A673 (cell line): Measurements from ENCODE around the gene RANBP3L.

ENCODE experiments used
- CTCF ChIP-seq: fragments of 300-800, 200-600 bp; sonication (generic); conservative IDR thresholded peaks from 2 replicates; pipeline ENCODE4 v1.5.1; 2017; ENCODE audit warnings: low read depth, mild to moderate bottlenecking, antibody characterized with exemption, low read length, moderate library complexity, mixed read lengths
- EZH2 ChIP-seq: fragments of 200-600 bp; sonication (generic); IDR thresholded peaks from 2 replicates; pipeline ENCODE4 v1.6.1; 2017; ENCODE audit warnings: borderline replicate concordance, low read depth, mild to moderate bottlenecking, mixed read lengths, antibody characterized with exemption, low read length; ENCODE audit not compliant: poor library complexity, severe bottlenecking

DNA sequence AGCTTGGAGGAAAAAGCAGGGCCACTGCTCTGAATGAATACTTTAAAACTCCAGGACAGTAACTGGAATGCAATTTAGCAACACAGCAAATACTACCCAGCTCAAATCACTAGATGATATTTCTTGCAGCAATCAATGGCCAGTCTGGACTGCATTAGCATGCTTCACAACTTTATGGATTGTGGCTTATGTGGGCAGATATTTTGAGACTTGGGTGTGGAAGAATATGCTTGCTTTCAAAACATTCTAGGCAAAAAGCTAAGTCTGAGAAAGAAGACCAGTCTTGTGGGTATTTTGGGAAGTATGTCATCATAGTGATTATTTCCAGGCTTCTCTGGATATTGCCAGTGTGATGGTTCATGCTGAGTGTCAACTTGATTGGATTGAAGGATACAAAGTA lies 3.1 kb downstream of the RANBP3L start:
- TF ChIP-seq CTCF (no peak), EZH2 (no peak)
